GM06990 (cell line): ENCODE results near the gene LMX1B.

Experiments
- DNase-seq: peaks from one replicate; pipeline ENCODE4 v3.0.0-alpha.2; 2011; ENCODE audit not compliant: insufficient read length; ENCODE audit errors: extremely low read depth
- H3K27me3 ChIP-seq: replicated peaks from 2 replicates; pipeline ENCODE4 v1.6.0; 2011; ENCODE audit warnings: low read length; ENCODE audit not compliant: control insufficient read depth, insufficient read depth
- H3K36me3 ChIP-seq: 2 replicates; pipeline ENCODE4 v1.5.1; 2011; ENCODE audit warnings: low read length; ENCODE audit not compliant: control insufficient read depth, insufficient read depth
- H3K4me3 ChIP-seq: replicated peaks from 2 replicates; pipeline ENCODE4 v1.5.1; 2011; ENCODE audit warnings: low read depth, mild to moderate bottlenecking, control low read depth, low read length
- CTCF ChIP-seq: IDR thresholded peaks from 2 replicates; pipeline ENCODE4 v1.5.1; 2011; ENCODE audit warnings: low read length, control low read depth, mild to moderate bottlenecking, inconsistent platforms; ENCODE audit not compliant: insufficient read depth, poor library complexity, severe bottlenecking

LMX1B gene

GRCh38 chr9:126605792-126606482 lies 7.8 kb upstream of the LMX1B start:
- no peaks in the 10 kb centered on the region; the same call in none of the 2 replicates for H3K27me3 ChIP-seq

GRCh38 chr9:126606483-126606870 lies 7.3 kb upstream of the LMX1B start:
- no peak for TF ChIP-seq CTCF
- Histone ChIP-seq H3K36me3 (no peaks in the 10 kb centered on the region), H3K27me3 (no peaks in the 10 kb centered on the region; the same call in none of the 2 replicates), H3K4me3 (no peak overlapping the region)
- no peak for DNase-seq

More at GRCh38 chr9:126605792-126606482, 7.8 kb upstream of the LMX1B start:
- no peak for DNase-seq
- Histone ChIP-seq H3K4me3 (no peak overlapping the region), H3K36me3 (no peaks in the 10 kb centered on the region)
- no peak for TF ChIP-seq CTCF

- DNase-seq, result no peak
- Histone ChIP-seq H3K27me3 (no peaks in the 10 kb centered on the region; the same call in none of the 2 replicates), H3K36me3 (no peaks in the 10 kb centered on the region), H3K4me3 (no peak overlapping the region)
- TF ChIP-seq CTCF, result no peak
Measured at GRCh38 chr9:126607086-126607485, 6.6 kb upstream of the LMX1B start.

- Histone ChIP-seq H3K36me3 (no peaks in the 10 kb centered on the region), H3K27me3 (no peaks in the 10 kb centered on the region; the same call in none of the 2 replicates), H3K4me3 (no peak overlapping the region)
- no peak for TF ChIP-seq CTCF
- DNase-seq, result no peak
Measured at GRCh38 chr9:126607731-126608130, 6.0 kb upstream of the LMX1B start.

- no peak for TF ChIP-seq CTCF
- Histone ChIP-seq H3K4me3 (no peak overlapping the region), H3K36me3 (no peaks in the 10 kb centered on the region), H3K27me3 (no peaks in the 10 kb centered on the region; the same call in none of the 2 replicates)
- no peak for DNase-seq
Measured at GRCh38 chr9:126608551-126608950, 5.2 kb upstream of the LMX1B start.
